ENCODE data around the gene PLPPR5. TPM values are rescaled to one million over a fixed set of nuclear protein-coding genes. Genes with fewer than 3 reads are reported as not detected.

The PLPPR5 gene
- total RNA-seq, 1 experiment from 2014 or later = not detected

DNA sequence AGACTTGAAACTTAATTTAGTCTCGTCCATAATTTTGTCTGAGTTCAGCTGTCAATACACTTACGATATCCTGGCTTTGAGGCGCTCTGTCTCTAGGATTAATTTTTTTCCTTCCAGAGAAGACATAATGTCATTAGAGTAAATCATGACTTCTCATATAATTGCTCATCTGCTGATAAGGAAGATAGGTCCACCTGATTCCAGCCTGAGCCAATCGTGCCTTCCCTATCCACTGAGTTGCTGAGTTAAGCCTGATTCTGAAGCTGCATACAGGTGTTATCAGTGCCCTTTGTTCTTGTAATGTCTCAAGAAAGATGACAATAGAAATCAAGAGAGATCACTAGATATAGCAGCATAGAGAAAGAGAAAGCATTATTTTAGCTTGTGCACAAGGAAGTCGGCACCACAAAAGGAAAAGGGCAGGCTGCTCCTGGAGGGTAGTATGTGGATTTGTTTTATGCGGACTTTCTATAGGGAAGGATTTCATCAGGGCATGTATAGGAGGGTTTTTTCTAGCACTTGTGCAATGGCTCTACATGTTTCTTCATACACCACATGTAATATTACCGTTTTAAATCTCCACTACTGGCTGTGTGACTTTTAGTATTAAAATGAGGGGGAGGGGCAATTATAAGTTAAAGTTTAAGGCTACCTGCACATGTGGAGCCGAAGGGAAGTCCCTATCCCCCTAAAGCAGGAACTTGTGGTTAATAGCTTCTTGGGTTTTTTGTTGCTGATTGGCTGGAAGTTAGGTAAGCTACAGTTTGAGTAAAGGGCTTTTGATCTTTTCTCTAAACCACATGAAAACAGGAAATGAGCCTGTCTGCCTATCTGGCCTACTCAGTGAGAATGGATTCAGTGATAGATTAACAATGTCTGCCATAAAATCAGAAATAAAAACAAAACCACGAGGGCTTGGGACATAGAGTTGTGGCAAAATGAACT lies 133.4 kb downstream of the PLPPR5 start:
- H3K36me3 ChIP-seq (ENCODE audit: insufficient read depth, low read length, poor library complexity, severe bottlenecking) = no peaks in the 10 kb centered on the region
- ChIA-PET POLR2A (ENCODE audit: low non-redundant PET) (no interaction called here), CTCF (no interaction called here)
- no peaks in the 10 kb centered on the region for H3K9me3 ChIP-seq (ENCODE audit: low read depth, low read length, poor library complexity, severe bottlenecking)
- DNase-seq (ENCODE audit: low spot score) = peak; percentile 6
- intact Hi-C loops (cut with micrococcal nuclease; ENCODE audit: unreplicated experiment) = no loop called here
- TF ChIP-seq EZH2 (IDR thresholded peaks at IDR 0.05; ENCODE audit: borderline replicate concordance, low read depth, low read length, poor library complexity, severe bottlenecking) = no peak
- TF ChIP-seq, protein P1, sequence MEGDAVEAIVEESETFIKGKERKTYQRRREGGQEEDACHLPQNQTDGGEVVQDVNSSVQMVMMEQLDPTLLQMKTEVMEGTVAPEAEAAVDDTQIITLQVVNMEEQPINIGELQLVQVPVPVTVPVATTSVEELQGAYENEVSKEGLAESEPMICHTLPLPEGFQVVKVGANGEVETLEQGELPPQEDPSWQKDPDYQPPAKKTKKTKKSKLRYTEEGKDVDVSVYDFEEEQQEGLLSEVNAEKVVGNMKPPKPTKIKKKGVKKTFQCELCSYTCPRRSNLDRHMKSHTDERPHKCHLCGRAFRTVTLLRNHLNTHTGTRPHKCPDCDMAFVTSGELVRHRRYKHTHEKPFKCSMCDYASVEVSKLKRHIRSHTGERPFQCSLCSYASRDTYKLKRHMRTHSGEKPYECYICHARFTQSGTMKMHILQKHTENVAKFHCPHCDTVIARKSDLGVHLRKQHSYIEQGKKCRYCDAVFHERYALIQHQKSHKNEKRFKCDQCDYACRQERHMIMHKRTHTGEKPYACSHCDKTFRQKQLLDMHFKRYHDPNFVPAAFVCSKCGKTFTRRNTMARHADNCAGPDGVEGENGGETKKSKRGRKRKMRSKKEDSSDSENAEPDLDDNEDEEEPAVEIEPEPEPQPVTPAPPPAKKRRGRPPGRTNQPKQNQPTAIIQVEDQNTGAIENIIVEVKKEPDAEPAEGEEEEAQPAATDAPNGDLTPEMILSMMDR (conservative IDR thresholded peaks at IDR 0.05; ENCODE audit: low read depth, low read length) = no peak
- H3K4me3 ChIP-seq (ENCODE audit: low read depth, low read length, poor library complexity, severe bottlenecking) = no peak overlapping the region
- no peaks in the 10 kb centered on the region for H3K4me1 ChIP-seq (ENCODE audit: insufficient read depth, low read length, poor library complexity, severe bottlenecking)
- H3K27ac ChIP-seq (ENCODE audit: low read depth, low read length, poor library complexity, severe bottlenecking) = no peak overlapping the region
- H3K27me3 ChIP-seq (replicated peaks; ENCODE audit: insufficient read depth, low read depth, low read length, poor library complexity) = no peaks in the 10 kb centered on the region
- BruUV-seq (replicated peaks) = no TSS peak

DNA sequence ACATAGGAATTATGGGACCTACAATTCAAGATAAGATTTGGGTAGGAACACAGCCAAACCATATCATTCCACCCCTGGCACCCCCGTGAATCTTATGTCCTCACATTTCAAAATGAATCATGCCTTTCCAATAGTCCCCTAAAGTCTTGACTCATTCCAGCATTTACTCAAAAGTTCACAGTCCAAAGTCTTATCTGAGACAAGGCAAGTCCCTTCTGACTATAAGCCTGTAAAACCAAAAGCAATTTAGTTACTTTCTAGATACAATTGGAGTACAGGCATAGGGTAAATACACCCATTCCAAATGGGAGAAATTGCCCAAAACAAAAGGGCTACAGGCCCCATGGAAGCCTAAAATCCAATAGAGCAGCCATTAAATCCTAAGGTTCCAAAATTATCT lies 138.9 kb downstream of the PLPPR5 start:
- H3K4me1 ChIP-seq (ENCODE audit: insufficient read depth, low read length, poor library complexity, severe bottlenecking) = no peaks in the 10 kb centered on the region
- no peaks in the 10 kb centered on the region for H3K36me3 ChIP-seq (ENCODE audit: insufficient read depth, low read length, poor library complexity, severe bottlenecking)
- intact Hi-C loops (cut with micrococcal nuclease; ENCODE audit: unreplicated experiment) = no loop called here
- no peak overlapping the region for H3K27ac ChIP-seq (ENCODE audit: low read depth, low read length, poor library complexity, severe bottlenecking)
- ChIA-PET POLR2A (ENCODE audit: low non-redundant PET) (no interaction called here), CTCF (no interaction called here)
- no peak overlapping the region for H3K4me3 ChIP-seq (ENCODE audit: low read depth, low read length, poor library complexity, severe bottlenecking)
- H3K27me3 ChIP-seq (replicated peaks; ENCODE audit: insufficient read depth, low read depth, low read length, poor library complexity) = no peaks in the 10 kb centered on the region
- H3K9me3 ChIP-seq (ENCODE audit: low read depth, low read length, poor library complexity, severe bottlenecking) = no peaks in the 10 kb centered on the region
- TF ChIP-seq, protein P1 (conservative IDR thresholded peaks at IDR 0.05; ENCODE audit: low read depth, low read length) = no peak
- no peak for TF ChIP-seq EZH2 (IDR thresholded peaks at IDR 0.05; ENCODE audit: borderline replicate concordance, low read depth, low read length, poor library complexity, severe bottlenecking)
- no peak for DNase-seq (ENCODE audit: low spot score)
- no TSS peak for BruUV-seq (replicated peaks)

DNA sequence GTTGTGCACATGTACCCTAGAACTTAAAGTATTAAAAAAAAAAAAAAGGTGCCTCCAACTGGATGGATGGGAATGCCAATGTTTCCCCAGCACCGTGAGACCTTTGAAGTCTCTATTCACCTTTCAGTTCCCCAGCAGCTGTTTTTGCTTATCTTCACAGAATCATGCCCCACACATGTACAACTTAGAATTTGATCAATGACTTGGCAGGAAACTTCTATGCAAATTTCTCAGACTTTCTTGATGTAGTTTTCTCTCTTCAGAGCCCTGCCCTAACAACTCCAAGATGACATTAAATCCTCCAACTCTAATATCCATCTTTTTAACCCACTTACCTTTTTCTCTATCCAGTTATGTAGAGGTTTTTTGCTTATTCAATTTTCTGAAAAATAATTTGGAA lies 144.3 kb downstream of the PLPPR5 start:
- Histone ChIP-seq H3K36me3 (ENCODE audit: insufficient read depth, low read length, poor library complexity, severe bottlenecking) (no peaks in the 10 kb centered on the region), H3K27ac (ENCODE audit: low read depth, low read length, poor library complexity, severe bottlenecking) (no peak overlapping the region), H3K4me1 (ENCODE audit: insufficient read depth, low read length, poor library complexity, severe bottlenecking) (no peaks in the 10 kb centered on the region), H3K4me3 (ENCODE audit: low read depth, low read length, poor library complexity, severe bottlenecking) (no peak overlapping the region), H3K9me3 (ENCODE audit: low read depth, low read length, poor library complexity, severe bottlenecking) (no peaks in the 10 kb centered on the region), H3K27me3 (replicated peaks; ENCODE audit: insufficient read depth, low read depth, low read length, poor library complexity) (no peaks in the 10 kb centered on the region)
- ChIA-PET CTCF (no interaction called here), POLR2A (ENCODE audit: low non-redundant PET) (no interaction called here)
- BruUV-seq (replicated peaks) = no TSS peak
- intact Hi-C loops (cut with micrococcal nuclease; ENCODE audit: unreplicated experiment) = no loop called here
- TF ChIP-seq, protein P1 (conservative IDR thresholded peaks at IDR 0.05; ENCODE audit: low read depth, low read length) = no peak
- no peak for TF ChIP-seq EZH2 (IDR thresholded peaks at IDR 0.05; ENCODE audit: borderline replicate concordance, low read depth, low read length, poor library complexity, severe bottlenecking)
- no peak for DNase-seq (ENCODE audit: low spot score)

All from A673 (cell line).